ENCODE results near the gene VWDE.

DNA sequence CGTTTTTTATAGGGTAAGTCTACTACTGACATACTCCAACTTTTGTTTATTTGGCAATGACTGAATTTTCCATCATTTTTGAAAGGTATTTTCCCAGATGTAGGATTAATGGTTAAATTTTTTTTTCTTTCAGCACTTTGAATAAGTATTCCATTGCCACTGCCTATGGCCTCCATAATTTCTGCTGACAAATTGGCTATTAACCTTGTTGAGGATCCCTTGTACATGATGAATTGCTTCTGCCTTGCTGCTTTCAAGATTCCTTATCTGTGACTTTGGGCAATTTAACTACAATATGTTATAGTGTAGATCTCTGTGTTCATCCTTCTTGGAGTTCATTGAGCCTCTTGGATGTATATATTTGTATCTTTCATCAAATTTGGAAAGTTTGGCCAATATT lies 21.6 kb upstream of the VWDE start:
- TF ChIP-seq, protein P1, sequence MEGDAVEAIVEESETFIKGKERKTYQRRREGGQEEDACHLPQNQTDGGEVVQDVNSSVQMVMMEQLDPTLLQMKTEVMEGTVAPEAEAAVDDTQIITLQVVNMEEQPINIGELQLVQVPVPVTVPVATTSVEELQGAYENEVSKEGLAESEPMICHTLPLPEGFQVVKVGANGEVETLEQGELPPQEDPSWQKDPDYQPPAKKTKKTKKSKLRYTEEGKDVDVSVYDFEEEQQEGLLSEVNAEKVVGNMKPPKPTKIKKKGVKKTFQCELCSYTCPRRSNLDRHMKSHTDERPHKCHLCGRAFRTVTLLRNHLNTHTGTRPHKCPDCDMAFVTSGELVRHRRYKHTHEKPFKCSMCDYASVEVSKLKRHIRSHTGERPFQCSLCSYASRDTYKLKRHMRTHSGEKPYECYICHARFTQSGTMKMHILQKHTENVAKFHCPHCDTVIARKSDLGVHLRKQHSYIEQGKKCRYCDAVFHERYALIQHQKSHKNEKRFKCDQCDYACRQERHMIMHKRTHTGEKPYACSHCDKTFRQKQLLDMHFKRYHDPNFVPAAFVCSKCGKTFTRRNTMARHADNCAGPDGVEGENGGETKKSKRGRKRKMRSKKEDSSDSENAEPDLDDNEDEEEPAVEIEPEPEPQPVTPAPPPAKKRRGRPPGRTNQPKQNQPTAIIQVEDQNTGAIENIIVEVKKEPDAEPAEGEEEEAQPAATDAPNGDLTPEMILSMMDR (IDR thresholded peaks at IDR 0.05): no peak
- no peak for TF ChIP-seq POLR2AphosphoS5 (IDR thresholded peaks at IDR 0.05)

All from stomach (tissue), 4 donors.